ENCODE data around the gene MORN1. TPM values are rescaled to one million over a fixed set of nuclear protein-coding genes. Genes with fewer than 3 reads are reported as not detected.

The MORN1 gene
- total and polyA plus RNA-seq, 2 experiments from 2014 or later: 4.5 to 9.4 TPM

GRCh38 chr1:2354511-2355372, 36.6 kb downstream of the MORN1 start:
- WGBS (ENCODE audit: low lambda C conversion rate, missing lambda C conversion rate): 75% methylated on average over 37 of the region's 38 CpGs
- TF ChIP-seq EZH2 (IDR thresholded peaks at IDR 0.05; ENCODE audit: borderline replicate concordance) (no peak), EZH2phosphoT487 (IDR thresholded peaks at IDR 0.05; ENCODE audit: low read depth, severe bottlenecking, unreplicated experiment) (no peak), CTCF (IDR thresholded peaks at IDR 0.05; ENCODE audit: poor library complexity) (no peak)
- Histone ChIP-seq H3K27ac (peak overlapping the region; percentile 61), H3K79me2 (no peaks in the 10 kb centered on the region), H3K4me3 (no peak overlapping the region), H3K27me3 (no peaks in the 10 kb centered on the region), H3K4me1 (ENCODE audit: insufficient read depth) (no peaks in the 10 kb centered on the region), H3K36me3 (replicated peaks; ENCODE audit: insufficient read depth, low read depth) (no peaks in the 10 kb centered on the region), H3K4me2 (peak overlapping the region; percentile 29), H3K9me2 (replicated peaks; ENCODE audit: insufficient read depth) (no peaks in the 10 kb centered on the region), H2AFZ (no peak overlapping the region), H3K9me3 (ENCODE audit: low read depth) (no peaks in the 10 kb centered on the region), H4K20me1 (ENCODE audit: insufficient read depth, poor library complexity, severe bottlenecking) (no peaks in the 10 kb centered on the region)
- peak; percentile 31 for DNase-seq (ENCODE audit: low spot score)

DNA sequence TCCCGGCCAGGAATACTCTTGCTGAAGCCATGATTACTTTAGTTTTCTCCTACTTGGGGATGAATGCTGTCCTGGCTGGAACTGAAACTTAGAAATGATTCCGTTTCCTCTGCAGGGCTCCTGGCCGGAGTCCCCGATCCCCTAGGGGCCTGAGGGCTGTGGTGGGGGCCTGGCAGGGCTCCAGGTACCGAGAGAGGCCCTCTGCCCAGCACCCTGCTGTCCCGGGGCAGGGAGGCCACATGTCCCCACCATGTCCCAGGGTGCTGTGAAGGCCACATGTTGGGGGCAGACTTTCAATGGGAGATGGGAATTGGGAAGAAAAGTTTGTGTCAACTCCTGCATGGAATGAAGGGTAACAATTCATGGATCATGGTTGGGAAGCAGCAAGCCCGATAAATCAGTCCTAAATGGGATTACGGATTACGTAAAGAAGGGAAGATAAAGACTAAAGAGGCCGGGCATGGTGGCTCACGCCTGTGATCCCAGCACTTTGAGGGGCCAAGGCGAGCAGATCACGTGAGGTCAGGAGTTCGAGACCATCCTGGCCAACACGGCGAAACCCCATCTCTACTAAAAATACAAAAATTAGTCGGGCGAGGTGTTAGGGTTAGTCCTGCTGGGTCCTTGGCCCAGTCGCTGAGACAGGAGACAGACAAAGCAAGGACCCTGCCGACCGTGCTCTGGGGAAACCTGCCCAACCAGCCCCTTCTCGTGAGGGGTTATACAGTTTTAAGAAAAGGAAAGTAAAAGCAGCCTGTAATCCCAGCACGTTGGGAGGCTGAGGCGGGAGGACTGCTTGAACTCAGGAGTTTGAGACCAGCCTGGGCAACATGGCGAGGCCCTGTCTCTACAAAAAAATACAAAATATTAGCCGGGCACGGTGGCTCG, 37.6 kb downstream of the MORN1 start:
- WGBS (ENCODE audit: low lambda C conversion rate, missing lambda C conversion rate): 91% methylated on average over 28 of the region's 28 CpGs
- no peak overlapping the region for H3K27ac ChIP-seq

GRCh38 chr1:2352897-2353550, 38.3 kb downstream of the MORN1 start:
- H3K27ac ChIP-seq: no peak overlapping the region
- no peaks in the 10 kb centered on the region for H3K9me2 ChIP-seq (replicated peaks; ENCODE audit: insufficient read depth)
- H3K9me3 ChIP-seq (ENCODE audit: low read depth): no peaks in the 10 kb centered on the region
- no peak overlapping the region for H3K4me3 ChIP-seq
- no peaks in the 10 kb centered on the region for H3K27me3 ChIP-seq
- no peaks in the 10 kb centered on the region for H4K20me1 ChIP-seq (ENCODE audit: insufficient read depth, poor library complexity, severe bottlenecking)
- 88% methylated on average over 21 of the region's 21 CpGs for WGBS (ENCODE audit: low lambda C conversion rate, missing lambda C conversion rate)
- H3K36me3 ChIP-seq (replicated peaks; ENCODE audit: insufficient read depth, low read depth): no peaks in the 10 kb centered on the region
- H3K4me1 ChIP-seq (ENCODE audit: insufficient read depth): no peaks in the 10 kb centered on the region
- no peak for DNase-seq (ENCODE audit: low spot score)
- TF ChIP-seq EZH2 (IDR thresholded peaks at IDR 0.05; ENCODE audit: borderline replicate concordance): no peak
- TF ChIP-seq EZH2phosphoT487 (IDR thresholded peaks at IDR 0.05; ENCODE audit: low read depth, severe bottlenecking, unreplicated experiment): no peak
- no peak for TF ChIP-seq CTCF (IDR thresholded peaks at IDR 0.05; ENCODE audit: poor library complexity)
- H2AFZ ChIP-seq: no peak overlapping the region
- H3K79me2 ChIP-seq: no peaks in the 10 kb centered on the region
- no peak overlapping the region for H3K4me2 ChIP-seq

More for the DNA sequence above, 37.6 kb downstream of the MORN1 start:
- TF ChIP-seq EZH2 (IDR thresholded peaks at IDR 0.05; ENCODE audit: borderline replicate concordance): no peak
- no peak for TF ChIP-seq CTCF (IDR thresholded peaks at IDR 0.05; ENCODE audit: poor library complexity)
- no peak for TF ChIP-seq EZH2phosphoT487 (IDR thresholded peaks at IDR 0.05; ENCODE audit: low read depth, severe bottlenecking, unreplicated experiment)
- Histone ChIP-seq H2AFZ (no peak overlapping the region), H3K9me3 (ENCODE audit: low read depth) (no peaks in the 10 kb centered on the region), H3K4me3 (no peak overlapping the region), H3K4me1 (ENCODE audit: insufficient read depth) (no peaks in the 10 kb centered on the region), H3K4me2 (no peak overlapping the region), H3K79me2 (no peaks in the 10 kb centered on the region), H4K20me1 (ENCODE audit: insufficient read depth, poor library complexity, severe bottlenecking) (no peaks in the 10 kb centered on the region), H3K36me3 (replicated peaks; ENCODE audit: insufficient read depth, low read depth) (no peaks in the 10 kb centered on the region), H3K27me3 (no peaks in the 10 kb centered on the region), H3K9me2 (replicated peaks; ENCODE audit: insufficient read depth) (no peaks in the 10 kb centered on the region)
- DNase-seq (ENCODE audit: low spot score): no peak

Measured in hepatocyte (in vitro differentiated cells).